Right lobe of liver (tissue), 6 donors: ENCODE measurements around the gene CALHM2. TPM values are rescaled to one million over a fixed set of nuclear protein-coding genes. Genes with fewer than 3 reads are reported as not detected.

ENCODE experiments used
- ATAC-seq, 4 donors: fragments of 200-7000 bp; cut with Tn5 transposase; one replicate each; pipeline ENCODE4 v1.9.1; 2020; ENCODE audit warnings: mild to moderate bottlenecking in 4 of 4, moderate library complexity in 4 of 4
- DNase-seq, 3 donors: peaks; one replicate each; pipeline ENCODE4 v3.0.0-alpha.2; 2020
- H3K27ac ChIP-seq, 3 donors: fragments of 200-600 bp; one replicate each; pipeline ENCODE4 v1.8.0; 2022
- H3K27me3 ChIP-seq, 2 donors: fragments of 200-600 bp; one replicate each; pipeline ENCODE4 v1.8.0; 2022
- H3K36me3 ChIP-seq, 4 donors: fragments of 200-600 bp; sonication (generic) in 1 of 4; one replicate each; pipeline versions ENCODE4 v1.5.1 to v1.8.0; 2017 to 2022; ENCODE audit warnings: control low read depth in 1 of 4
- H3K4me1 ChIP-seq, 4 donors: fragments of 200-600 bp; sonication (generic) in 1 of 4; one replicate each; pipeline versions ENCODE4 v1.5.1 to v1.8.0; 2017 to 2022; ENCODE audit warnings: control low read depth in 1 of 4
- H3K4me3 ChIP-seq, 3 donors: fragments of 200-600 bp; one replicate each; pipeline ENCODE4 v1.8.0; 2022
- H3K9me3 ChIP-seq, 4 donors: fragments of 200-600 bp; sonication (generic) in 1 of 4; one replicate each; pipeline versions ENCODE4 v1.5.1 to v1.8.0; 2017 to 2022; ENCODE audit warnings: control low read depth in 1 of 4
- CTCF ChIP-seq, 4 donors: fragments of 200-600 bp in 3 of 4; fragments of 450-650 bp in 1 of 4; IDR thresholded peaks; one replicate each; pipeline versions ENCODE4 v1.5.1 to v1.8.0; 2016 to 2022; ENCODE audit warnings: antibody characterized with exemption in 4 of 4, mild to moderate bottlenecking in 2 of 4
- POLR2A ChIP-seq: fragments of 450-650 bp; IDR thresholded peaks from one replicate; pipeline ENCODE4 v1.6.1; 2017; ENCODE audit warnings: antibody characterized with exemption, mild to moderate bottlenecking
- WGBS: methylation state at CpG from one replicate; pipeline ENCODE4 v1.1.6; 2018; ENCODE audit warnings: low coverage, low lambda C conversion rate; ENCODE audit not compliant: insufficient coverage; ENCODE audit errors: missing lambda C conversion rate; 5-methylcytosine and 5-hydroxymethylcytosine counted together
- intact Hi-C, 2 donors: fragments of 100-400 bp; cut with DNase I; formaldehyde crosslinking; loops; one replicate each; pipeline versions ENCODE4 v1.11.2 to v1.14.1; 2022
- long read RNA-seq: library from polyadenylated mRNA; unstranded; transcript quantifications from one replicate; pipeline ENCODE4 v2.0.0, GENCODE V29; 2019
- total RNA-seq, 6 experiments: library from RNA; depleted of rRNA in 2 of 6; stranded (reverse); fragments of >200 nt in 2 of 6; fragmentation: NEBNext Ultra II Directional in 3 of 6; extraction: Animal tissue kit (Norgen Biotek cat#: 25700) in 3 of 6; gene quantifications; one replicate each; pipeline versions ENCODE4 v1.1.0 to v1.2.4, GENCODE V29; 2016 to 2023
- donor health status: DM: no; HTN: yes; CAD: no.
- donor health status: DM: no; HTN: no; CAD: no.
- donor health status: DM: no; HTN: no; CAD: no.
- donor health status: DM: no; HTN: yes; CAD: no.
- donor health status: DM: no; HTN: yes; CAD: no.

Gene CALHM2
- 1 to 10 TPM; 2.3 to 5.7 (median 3.7) TPM for total RNA-seq
- long read RNA-seq, partial matches to known transcripts: 0 of 1 reads
- long read RNA-seq, other reads (novel, unspliced or antisense): 0 of 1 reads

DNA sequence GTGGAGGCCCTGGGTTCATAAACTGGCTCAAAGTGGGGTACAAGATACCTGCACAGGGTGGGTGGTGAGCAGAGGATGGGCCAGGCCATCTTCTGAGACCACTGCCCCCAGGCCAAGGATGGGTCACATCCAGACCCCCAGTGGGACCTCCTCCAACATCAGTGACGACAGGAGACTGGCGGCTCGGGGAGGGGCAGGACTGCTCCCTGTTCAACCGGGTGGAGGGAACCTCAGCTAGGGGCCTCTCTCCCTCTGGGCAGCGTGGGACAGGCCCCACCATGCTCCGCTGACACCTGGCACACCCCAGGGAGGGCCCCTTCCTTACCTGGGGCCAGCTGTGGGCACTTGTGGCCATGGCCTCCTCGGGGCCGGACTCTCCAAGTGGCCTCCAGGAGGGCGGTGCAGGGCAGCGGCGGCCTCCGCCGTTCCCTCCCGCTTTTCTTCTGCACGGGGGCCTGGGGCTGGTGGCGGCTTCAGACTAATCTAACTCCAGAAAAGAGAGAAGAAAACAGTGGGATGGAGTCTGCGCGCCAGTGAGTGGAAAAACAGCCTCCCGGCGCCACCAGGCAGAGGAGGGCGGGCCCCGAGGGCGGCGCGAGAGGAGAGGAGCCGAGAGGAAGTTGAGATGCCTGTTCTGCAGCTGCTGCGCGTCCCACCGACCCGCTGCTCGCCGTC is at the start of gene CALHM2:
Gene CALHM2 (minus strand): TSS at position 540 of the 675 bp plus-strand sequence. CDS start 2,429 bp downstream, outside the sequence.
- intact Hi-C loops: no loop called here
- TF ChIP-seq POLR2A (no peak), CTCF (IDR thresholded peaks at IDR 0.05) (no peak)
- Histone ChIP-seq H3K27ac (peak within 1 kb of the TSS; percentile 40 to 81 (median 52)), H3K9me3 (no peaks in the 10 kb centered on the region), H3K4me3 (peak within 1 kb of the TSS; percentile 54 to 58 (median 54)), H3K36me3 (peaks cover 0 to 3% (median 1%) of the 10 kb centered on the region in 4 donors), H3K4me1 (no peaks in the 10 kb centered on the region), H3K27me3 (no peaks in the 10 kb centered on the region)
- ATAC-seq: peak; percentile 56 to 73 (median 67)
- 3% methylated on average over 15 of the region's 32 CpGs for WGBS
- DNase-seq: peak in 1 of 3 donors; percentile 63

DNA sequence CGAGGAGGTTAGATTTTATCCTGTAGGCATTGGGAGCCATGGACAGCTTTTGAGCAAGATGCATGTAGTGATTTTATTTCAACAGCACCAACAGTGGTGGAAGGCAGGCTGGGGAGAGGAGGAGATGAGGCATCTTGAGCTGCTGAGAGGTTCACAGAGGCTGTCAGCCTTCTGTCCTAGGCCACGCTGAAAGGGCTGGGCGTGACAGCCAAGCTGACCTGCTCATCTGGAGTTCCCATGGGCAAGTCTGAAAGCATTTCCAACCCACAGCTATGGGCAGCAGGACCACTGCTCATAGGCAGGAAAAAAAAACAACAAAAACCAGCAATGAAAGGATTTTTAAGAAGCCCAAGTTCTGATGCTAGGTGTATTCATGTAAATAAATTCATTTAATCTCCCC is 49.0 kb upstream of the CALHM2 start:
- ATAC-seq (no peak), DNase-seq (no peak)
- intact Hi-C loops: no loop called here
- Histone ChIP-seq H3K4me1 (no peaks in the 10 kb centered on the region), H3K27me3 (no peaks in the 10 kb centered on the region), H3K27ac (no peak overlapping the region), H3K9me3 (no peaks in the 10 kb centered on the region), H3K36me3 (no peaks in the 10 kb centered on the region), H3K4me3 (no peak overlapping the region)
- WGBS: 89% methylated on average over 3 of the region's 3 CpGs
- TF ChIP-seq POLR2A: no peak

- Histone ChIP-seq H3K36me3 (no peaks in the 10 kb centered on the region), H3K27me3 (no peaks in the 10 kb centered on the region), H3K4me3 (no peak overlapping the region), H3K9me3 (no peaks in the 10 kb centered on the region), H3K4me1 (no peaks in the 10 kb centered on the region), H3K27ac (no peak overlapping the region)
- DNase-seq (no peak), ATAC-seq (no peak)
- TF ChIP-seq POLR2A: no peak
- no peak for TF ChIP-seq CTCF (IDR thresholded peaks at IDR 0.05)
- WGBS: 70% methylated on average over 3 of the region's 6 CpGs
- intact Hi-C loops: no loop called here
These were observed 48.3 kb upstream of the CALHM2 start for GRCh38 chr10:103500481-103500880.

GRCh38 chr10:103499881-103500280 is 47.7 kb upstream of the CALHM2 start:
- 56% methylated on average over 7 of the region's 7 CpGs for WGBS
- DNase-seq: no peak
- TF ChIP-seq POLR2A (no peak), CTCF (IDR thresholded peaks at IDR 0.05) (no peak)

DNA sequence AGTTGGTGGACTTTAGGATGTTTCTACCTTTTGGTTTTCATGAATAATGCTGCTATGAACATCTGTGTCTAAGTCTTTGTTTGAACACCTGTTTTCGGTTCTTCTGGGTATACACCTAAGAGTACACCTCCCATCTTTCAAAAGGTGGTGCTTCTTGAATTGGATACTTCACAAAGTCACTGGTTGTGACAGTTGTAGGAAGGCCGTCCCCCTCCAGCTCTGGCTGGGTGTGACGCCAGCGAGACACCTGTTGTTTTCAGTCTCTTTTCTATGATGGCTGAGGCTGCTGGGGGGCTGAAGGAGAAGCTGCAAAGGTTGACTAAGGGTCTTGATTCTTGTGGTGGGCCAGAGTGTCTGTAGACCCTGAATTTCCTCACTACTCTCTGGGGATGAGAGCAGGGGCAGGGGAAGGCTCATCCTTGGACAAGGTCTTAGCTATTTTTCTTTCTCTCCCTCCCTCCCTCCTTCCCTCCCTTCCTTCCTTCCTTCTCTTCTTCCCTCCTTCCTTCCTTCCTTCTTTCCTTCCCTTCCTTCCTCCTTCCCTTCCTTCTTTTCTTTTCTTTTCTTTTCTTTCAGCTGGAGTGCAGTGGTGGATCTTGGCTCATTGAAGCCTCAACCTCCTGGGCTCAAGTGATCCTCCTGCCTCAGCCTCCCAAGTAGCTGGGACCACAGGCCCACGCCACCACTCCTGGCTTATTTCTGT is 46.9 kb upstream of the CALHM2 start:
- TF ChIP-seq CTCF (IDR thresholded peaks at IDR 0.05) (no peak), POLR2A (no peak)
- DNase-seq (no peak), ATAC-seq (no peak)
- Histone ChIP-seq H3K36me3 (no peaks in the 10 kb centered on the region), H3K27me3 (peaks cover 0 to 13% of the 10 kb centered on the region in 2 donors), H3K27ac (no peak overlapping the region), H3K4me1 (peaks cover 0 to 5% (median 0%) of the 10 kb centered on the region in 4 donors), H3K9me3 (no peaks in the 10 kb centered on the region), H3K4me3 (no peak overlapping the region)
- 73% methylated on average over 3 of the region's 5 CpGs for WGBS
- intact Hi-C loops: no loop called here

More at GRCh38 chr10:103499881-103500280, 47.7 kb upstream of the CALHM2 start:
- Histone ChIP-seq H3K36me3 (no peaks in the 10 kb centered on the region), H3K9me3 (no peaks in the 10 kb centered on the region), H3K27ac (no peak overlapping the region), H3K4me1 (no peaks in the 10 kb centered on the region), H3K4me3 (no peak overlapping the region), H3K27me3 (peaks cover 0 to 5% of the 10 kb centered on the region in 2 donors)
- intact Hi-C loops: no loop called here
- no peak for ATAC-seq
